ENCODE results near the gene MCRIP1. TPM values are rescaled to one million over a fixed set of nuclear protein-coding genes. Genes with fewer than 3 reads are reported as not detected.

Gene MCRIP1
- total and polyA plus RNA-seq, 4 experiments from 2014 or later = 65.8 to 87.2 (median 68.9) TPM

Other genes starting within 250 kb of the MCRIP1 start
- 100 to 1,000 TPM in 1 of 2 experiments, 10 to 100 TPM in 1; 91.0 to 105 TPM for gene NPLOC4, start 196.2 kb downstream of the MCRIP1 start, total RNA-seq
- 10 to 100 TPM; 61.1 to 70.6 TPM for gene NPLOC4, start 196.2 kb downstream of the MCRIP1 start, polyA plus RNA-seq
- gene TSPAN10, start 196.1 kb downstream of the MCRIP1 start, total RNA-seq = 1 to 10 TPM; 1.1 to 1.2 TPM
- under 1 TPM; 0.10 to 0.24 TPM for gene TSPAN10, start 196.1 kb downstream of the MCRIP1 start, polyA plus RNA-seq
- 1 to 10 TPM in 1 of 2 experiments, under 1 TPM in 1; 0.87 to 1.3 TPM for gene PDE6G, start 176.7 kb downstream of the MCRIP1 start, total RNA-seq
- gene PDE6G, start 176.7 kb downstream of the MCRIP1 start, polyA plus RNA-seq = 1 to 10 TPM in 1 of 2 donors, under 1 TPM in 1; 0.83 to 1.2 TPM
- 10 to 100 TPM; 52.5 to 60.8 TPM for gene OXLD1, start 166.7 kb downstream of the MCRIP1 start, total RNA-seq
- gene OXLD1, start 166.7 kb downstream of the MCRIP1 start, polyA plus RNA-seq = 10 to 100 TPM; 68.8 to 83.2 TPM
- gene CCDC137, start 166.6 kb downstream of the MCRIP1 start, total RNA-seq = 10 to 100 TPM; 28.0 to 29.3 TPM
- gene CCDC137, start 166.6 kb downstream of the MCRIP1 start, polyA plus RNA-seq = 10 to 100 TPM in 1 of 2 donors, 1 to 10 TPM in 1; 5.3 to 17.0 TPM
- gene ARL16, start 149.5 kb downstream of the MCRIP1 start, total RNA-seq = 10 to 100 TPM; 25.9 to 27.7 TPM
- gene ARL16, start 149.5 kb downstream of the MCRIP1 start, polyA plus RNA-seq = 10 to 100 TPM; 25.3 to 45.5 TPM
- gene HGS, start 149.3 kb downstream of the MCRIP1 start, total RNA-seq = 100 to 1,000 TPM; 182 to 206 TPM
- gene HGS, start 149.3 kb downstream of the MCRIP1 start, polyA plus RNA-seq = 10 to 100 TPM; 18.9 to 46.4 TPM
- gene MRPL12, start 129.9 kb downstream of the MCRIP1 start, total RNA-seq = 10 to 100 TPM; 21.9 to 25.6 TPM
- gene MRPL12, start 129.9 kb downstream of the MCRIP1 start, polyA plus RNA-seq = 10 to 100 TPM; 42.5 to 47.5 TPM
- gene SLC25A10, start 121.0 kb downstream of the MCRIP1 start, total RNA-seq = 1 to 10 TPM; 4.0 to 5.0 TPM
- gene SLC25A10, start 121.0 kb downstream of the MCRIP1 start, polyA plus RNA-seq = 1 to 10 TPM; 3.2 to 5.2 TPM
- gene GCGR, start 29.1 kb downstream of the MCRIP1 start, total RNA-seq = not detected
- not detected for gene GCGR, start 29.1 kb downstream of the MCRIP1 start, polyA plus RNA-seq
- not detected for gene PPP1R27, start 1.8 kb upstream of the MCRIP1 start, total RNA-seq
- under 1 TPM in 1 of 2 donors, not detected in 1; 0.18 TPM for gene PPP1R27, start 1.8 kb upstream of the MCRIP1 start, polyA plus RNA-seq
- 100 to 1,000 TPM; 392 to 409 TPM for gene P4HB, start 27.2 kb upstream of the MCRIP1 start, total RNA-seq
- gene P4HB, start 27.2 kb upstream of the MCRIP1 start, polyA plus RNA-seq = 100 to 1,000 TPM; 272 to 339 TPM
- 100 to 1,000 TPM; 380 to 382 TPM for gene ARHGDIA, start 38.0 kb upstream of the MCRIP1 start, total RNA-seq
- 100 to 1,000 TPM in 1 of 2 donors, 10 to 100 TPM in 1; 84.8 to 205 TPM for gene ARHGDIA, start 38.0 kb upstream of the MCRIP1 start, polyA plus RNA-seq
- 10 to 100 TPM; 47.2 to 47.7 TPM for gene ALYREF, start 58.3 kb upstream of the MCRIP1 start, total RNA-seq
- gene ALYREF, start 58.3 kb upstream of the MCRIP1 start, polyA plus RNA-seq = 10 to 100 TPM; 23.3 to 50.8 TPM
- 10 to 100 TPM; 53.8 to 57.0 TPM for gene ANAPC11, start 58.4 kb upstream of the MCRIP1 start, total RNA-seq
- gene ANAPC11, start 58.4 kb upstream of the MCRIP1 start, polyA plus RNA-seq = 100 to 1,000 TPM; 262 to 267 TPM
- under 1 TPM; 0.61 to 0.79 TPM for gene NPB, start 68.9 kb upstream of the MCRIP1 start, total RNA-seq
- not detected for gene NPB, start 68.9 kb upstream of the MCRIP1 start, polyA plus RNA-seq
- 10 to 100 TPM; 43.5 to 48.3 TPM for gene PCYT2, start 78.1 kb upstream of the MCRIP1 start, total RNA-seq
- 10 to 100 TPM; 27.8 to 30.3 TPM for gene PCYT2, start 78.1 kb upstream of the MCRIP1 start, polyA plus RNA-seq
- gene SIRT7, start 84.9 kb upstream of the MCRIP1 start, total RNA-seq = 10 to 100 TPM; 87.8 to 91.9 TPM
- gene SIRT7, start 84.9 kb upstream of the MCRIP1 start, polyA plus RNA-seq = 10 to 100 TPM; 31.5 to 45.0 TPM
- gene MAFG, start 94.4 kb upstream of the MCRIP1 start, total RNA-seq = 10 to 100 TPM; 16.0 to 16.3 TPM
- gene MAFG, start 94.4 kb upstream of the MCRIP1 start, polyA plus RNA-seq = 1 to 10 TPM; 2.1 to 3.5 TPM
- 1 to 10 TPM in 1 of 2 experiments, under 1 TPM in 1; 0.64 to 1.1 TPM for gene PYCR1, start 104.0 kb upstream of the MCRIP1 start, total RNA-seq
- gene PYCR1, start 104.0 kb upstream of the MCRIP1 start, polyA plus RNA-seq = 1 to 10 TPM in 1 of 2 donors, under 1 TPM in 1; 0.54 to 3.1 TPM
- gene MYADML2, start 113.9 kb upstream of the MCRIP1 start, total RNA-seq = not detected
- not detected for gene MYADML2, start 113.9 kb upstream of the MCRIP1 start, polyA plus RNA-seq
- gene NOTUM, start 127.9 kb upstream of the MCRIP1 start, total RNA-seq = not detected
- gene NOTUM, start 127.9 kb upstream of the MCRIP1 start, polyA plus RNA-seq = not detected
- gene ASPSCR1, start 144.3 kb upstream of the MCRIP1 start, total RNA-seq = 10 to 100 TPM; 40.4 to 40.6 TPM
- 10 to 100 TPM; 25.1 to 36.7 TPM for gene ASPSCR1, start 144.3 kb upstream of the MCRIP1 start, polyA plus RNA-seq
- gene CENPX, start 189.6 kb upstream of the MCRIP1 start, total RNA-seq = 10 to 100 TPM; 33.4 to 35.4 TPM
- 10 to 100 TPM; 37.9 to 70.8 TPM for gene CENPX, start 189.6 kb upstream of the MCRIP1 start, polyA plus RNA-seq
- 10 to 100 TPM; 18.0 to 18.7 TPM for gene LRRC45, start 190.0 kb upstream of the MCRIP1 start, total RNA-seq
- gene LRRC45, start 190.0 kb upstream of the MCRIP1 start, polyA plus RNA-seq = 1 to 10 TPM; 5.7 to 8.2 TPM
- 1 to 10 TPM in 1 of 2 experiments, under 1 TPM in 1; 0.86 to 2.3 TPM for gene RAC3, start 198.4 kb upstream of the MCRIP1 start, total RNA-seq
- under 1 TPM in 1 of 2 donors, not detected in 1; 0.44 TPM for gene RAC3, start 198.4 kb upstream of the MCRIP1 start, polyA plus RNA-seq
- gene DCXR, start 204.4 kb upstream of the MCRIP1 start, total RNA-seq = 10 to 100 TPM; 65.9 to 68.2 TPM
- 100 to 1,000 TPM; 118 to 164 TPM for gene DCXR, start 204.4 kb upstream of the MCRIP1 start, polyA plus RNA-seq
- gene RFNG, start 218.5 kb upstream of the MCRIP1 start, total RNA-seq = 10 to 100 TPM; 37.6 to 44.0 TPM
- gene RFNG, start 218.5 kb upstream of the MCRIP1 start, polyA plus RNA-seq = 1 to 10 TPM; 6.2 to 8.2 TPM
- gene GPS1, start 218.6 kb upstream of the MCRIP1 start, total RNA-seq = 10 to 100 TPM; 85.1 to 89.0 TPM
- 100 to 1,000 TPM; 139 to 148 TPM for gene GPS1, start 218.6 kb upstream of the MCRIP1 start, polyA plus RNA-seq
- 100 to 1,000 TPM; 139 to 141 TPM for gene DUS1L, start 232.5 kb upstream of the MCRIP1 start, total RNA-seq
- gene DUS1L, start 232.5 kb upstream of the MCRIP1 start, polyA plus RNA-seq = 100 to 1,000 TPM in 1 of 2 donors, 10 to 100 TPM in 1; 48.1 to 138 TPM

Data from CD4-positive, alpha-beta memory T cell (primary cell).